ENCODE data around the gene GLO1.

DNA sequence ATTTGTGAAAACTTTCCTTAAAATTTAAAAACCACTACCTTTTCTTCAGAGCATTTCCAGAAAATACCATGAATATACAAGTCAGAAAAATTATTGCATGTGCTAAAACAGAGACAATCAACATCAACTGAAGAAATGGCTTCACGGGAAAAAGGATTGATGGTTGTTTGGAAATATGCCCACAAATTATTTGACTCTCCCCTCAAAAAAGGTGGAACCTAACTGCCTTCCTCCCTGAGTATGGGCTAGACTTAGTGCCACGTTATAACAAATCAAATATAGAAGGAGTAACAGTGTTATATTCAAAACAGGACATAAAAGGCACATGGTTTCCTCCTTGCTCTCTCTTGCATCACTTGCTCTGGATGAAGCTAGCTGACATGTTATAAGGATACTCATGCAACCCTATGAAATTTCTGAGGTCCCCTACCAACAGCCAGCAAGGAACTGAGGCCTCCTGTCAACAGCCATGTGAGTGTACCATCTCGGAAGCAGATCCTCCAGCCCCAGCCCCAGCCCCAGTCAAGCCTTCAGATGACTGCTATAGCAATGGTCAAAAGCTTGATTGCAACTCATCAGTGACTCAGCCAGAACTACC is 71.7 kb downstream of the GLO1 start:
- TF ChIP-seq POLR2AphosphoS5 (IDR thresholded peaks at IDR 0.05; ENCODE audit: low read depth) (no peak), JUNB (IDR thresholded peaks at IDR 0.05; ENCODE audit: unreplicated experiment) (no peak), EZH2phosphoT487 (IDR thresholded peaks at IDR 0.05; ENCODE audit: unreplicated experiment) (no peak), ZNF331 (CRISPR knock-in tag; IDR thresholded peaks at IDR 0.05; ENCODE audit: low read depth) (no peak)
- TF ChIP-seq, protein P1, sequence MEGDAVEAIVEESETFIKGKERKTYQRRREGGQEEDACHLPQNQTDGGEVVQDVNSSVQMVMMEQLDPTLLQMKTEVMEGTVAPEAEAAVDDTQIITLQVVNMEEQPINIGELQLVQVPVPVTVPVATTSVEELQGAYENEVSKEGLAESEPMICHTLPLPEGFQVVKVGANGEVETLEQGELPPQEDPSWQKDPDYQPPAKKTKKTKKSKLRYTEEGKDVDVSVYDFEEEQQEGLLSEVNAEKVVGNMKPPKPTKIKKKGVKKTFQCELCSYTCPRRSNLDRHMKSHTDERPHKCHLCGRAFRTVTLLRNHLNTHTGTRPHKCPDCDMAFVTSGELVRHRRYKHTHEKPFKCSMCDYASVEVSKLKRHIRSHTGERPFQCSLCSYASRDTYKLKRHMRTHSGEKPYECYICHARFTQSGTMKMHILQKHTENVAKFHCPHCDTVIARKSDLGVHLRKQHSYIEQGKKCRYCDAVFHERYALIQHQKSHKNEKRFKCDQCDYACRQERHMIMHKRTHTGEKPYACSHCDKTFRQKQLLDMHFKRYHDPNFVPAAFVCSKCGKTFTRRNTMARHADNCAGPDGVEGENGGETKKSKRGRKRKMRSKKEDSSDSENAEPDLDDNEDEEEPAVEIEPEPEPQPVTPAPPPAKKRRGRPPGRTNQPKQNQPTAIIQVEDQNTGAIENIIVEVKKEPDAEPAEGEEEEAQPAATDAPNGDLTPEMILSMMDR (conservative IDR thresholded peaks at IDR 0.05; ENCODE audit: low read depth in 2 of 2), result no peak
- TF ChIP-seq, protein P2, sequence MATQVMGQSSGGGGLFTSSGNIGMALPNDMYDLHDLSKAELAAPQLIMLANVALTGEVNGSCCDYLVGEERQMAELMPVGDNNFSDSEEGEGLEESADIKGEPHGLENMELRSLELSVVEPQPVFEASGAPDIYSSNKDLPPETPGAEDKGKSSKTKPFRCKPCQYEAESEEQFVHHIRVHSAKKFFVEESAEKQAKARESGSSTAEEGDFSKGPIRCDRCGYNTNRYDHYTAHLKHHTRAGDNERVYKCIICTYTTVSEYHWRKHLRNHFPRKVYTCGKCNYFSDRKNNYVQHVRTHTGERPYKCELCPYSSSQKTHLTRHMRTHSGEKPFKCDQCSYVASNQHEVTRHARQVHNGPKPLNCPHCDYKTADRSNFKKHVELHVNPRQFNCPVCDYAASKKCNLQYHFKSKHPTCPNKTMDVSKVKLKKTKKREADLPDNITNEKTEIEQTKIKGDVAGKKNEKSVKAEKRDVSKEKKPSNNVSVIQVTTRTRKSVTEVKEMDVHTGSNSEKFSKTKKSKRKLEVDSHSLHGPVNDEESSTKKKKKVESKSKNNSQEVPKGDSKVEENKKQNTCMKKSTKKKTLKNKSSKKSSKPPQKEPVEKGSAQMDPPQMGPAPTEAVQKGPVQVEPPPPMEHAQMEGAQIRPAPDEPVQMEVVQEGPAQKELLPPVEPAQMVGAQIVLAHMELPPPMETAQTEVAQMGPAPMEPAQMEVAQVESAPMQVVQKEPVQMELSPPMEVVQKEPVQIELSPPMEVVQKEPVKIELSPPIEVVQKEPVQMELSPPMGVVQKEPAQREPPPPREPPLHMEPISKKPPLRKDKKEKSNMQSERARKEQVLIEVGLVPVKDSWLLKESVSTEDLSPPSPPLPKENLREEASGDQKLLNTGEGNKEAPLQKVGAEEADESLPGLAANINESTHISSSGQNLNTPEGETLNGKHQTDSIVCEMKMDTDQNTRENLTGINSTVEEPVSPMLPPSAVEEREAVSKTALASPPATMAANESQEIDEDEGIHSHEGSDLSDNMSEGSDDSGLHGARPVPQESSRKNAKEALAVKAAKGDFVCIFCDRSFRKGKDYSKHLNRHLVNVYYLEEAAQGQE (IDR thresholded peaks at IDR 0.05; ENCODE audit: unreplicated experiment), result no peak

Data from GM23338 (cell line).